Psoas muscle (tissue), 8 donors: ENCODE data around the gene BCL2L11. TPM values are rescaled to one million over a fixed set of nuclear protein-coding genes. Genes with fewer than 3 reads are reported as not detected.
A peak's percentile ranks its signal among the peaks of the same experiment; 100 is the strongest.
"Not testable (repeated sequence)": the region's sequence is repeated elsewhere in the genome, so short reads cannot be mapped to it uniquely, and the experiment has no call there.

Source experiments
- ATAC-seq, 4 donors: fragments of 200-7000 bp; cut with Tn5 transposase; one replicate each; pipeline ENCODE4 v1.9.1; 2020; ENCODE audit warnings: moderate library complexity in 3 of 4, mild to moderate bottlenecking in 2 of 4
- DNase-seq, 2 donors: peaks; one replicate each; pipeline ENCODE4 v3.0.0-alpha.2; 2020
- H3K27ac ChIP-seq: fragments of 200-600 bp; one replicate; pipeline ENCODE4 v1.8.0; 2022
- H3K27me3 ChIP-seq, 3 donors: fragments of 200-600 bp in 1 of 3; one replicate each; pipeline versions ENCODE4 v1.6.1 to v1.8.0; 2013 to 2022; ENCODE audit warnings: low read length in 2 of 3, mild to moderate bottlenecking in 2 of 3, moderate library complexity in 1 of 3; ENCODE audit not compliant: insufficient read depth in 3 of 3
- H3K36me3 ChIP-seq, 2 donors: fragments of 200-600 bp in 1 of 2; one replicate each; pipeline versions ENCODE4 v1.6.1 to v1.8.0; 2013 to 2022; ENCODE audit warnings: low read depth in 1 of 2, mild to moderate bottlenecking in 1 of 2, moderate library complexity in 1 of 2; ENCODE audit not compliant: insufficient read depth in 1 of 2
- H3K4me1 ChIP-seq: fragments of 200-600 bp; one replicate; pipeline ENCODE4 v1.8.0; 2022
- H3K4me3 ChIP-seq: fragments of 200-600 bp; one replicate; pipeline ENCODE4 v1.8.0; 2022; ENCODE audit warnings: mild to moderate bottlenecking
- H3K9me3 ChIP-seq: fragments of 200-600 bp; one replicate; pipeline ENCODE4 v1.8.0; 2022
- WGBS, 3 donors: extraction: QIAGEN DNeasy Blood & Tissue Kit; methylation state at CpG; one replicate each; pipeline versions ENCODE4 v1.1.6 to v1.1.7; 2013; 5-methylcytosine and 5-hydroxymethylcytosine counted together
- intact Hi-C, 2 donors: fragments of 100-400 bp; cut with DNase I; formaldehyde crosslinking; loops; one replicate each; pipeline versions ENCODE4 v1.11.0 to v1.14.2; 2022
- long read RNA-seq, 2 donors: library from polyadenylated mRNA; unstranded; transcript quantifications; one replicate each; pipeline ENCODE4 v2.0.0, GENCODE V29; 2021
- polyA plus RNA-seq, 3 donors: library from polyadenylated mRNA; stranded (reverse); fragments of 200-250 nt; gene quantifications; one replicate each; pipeline ENCODE4 v1.2.3, GENCODE V29; 2013
- total RNA-seq, 4 donors: library from RNA; stranded (reverse); fragmentation: NEBNext Ultra II Directional in 2 of 4; extraction: Animal tissue kit (Norgen Biotek cat#: 25700) in 2 of 4; gene quantifications; one replicate each; pipeline versions ENCODE4 v1.2.1 to v1.2.4, GENCODE V29; 2021 to 2023
- TF ChIP-seq, protein P1 (sequence below): fragments of 200-600 bp; IDR thresholded peaks from one replicate; pipeline ENCODE4 v1.8.0; 2022; ENCODE audit warnings: antibody characterized with exemption
- donor health status: healthy with polysubstance abuse.
- donor health status: DM: no; HTN: no; CAD: no; lungs with moderate emphysema.
- donor health status: Bipolar disorder and iron deficiency.
- donor health status: healthy.
- donor health status: DM: yes; HTN: yes; CAD: no.
- donor health status: DM: no; HTN: no; CAD: no.
- donor health status: DM: no; HTN: no; CAD: no.
- donor health status: DM: yes; HTN: yes; CAD: no.

Gene BCL2L11, protein sequence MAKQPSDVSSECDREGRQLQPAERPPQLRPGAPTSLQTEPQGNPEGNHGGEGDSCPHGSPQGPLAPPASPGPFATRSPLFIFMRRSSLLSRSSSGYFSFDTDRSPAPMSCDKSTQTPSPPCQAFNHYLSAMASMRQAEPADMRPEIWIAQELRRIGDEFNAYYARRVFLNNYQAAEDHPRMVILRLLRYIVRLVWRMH
- total RNA-seq: 10 to 100 TPM in 2 of 4 donors, 1 to 10 TPM in 2; 8.2 to 25.4 (median 11.7) TPM
- 1 to 10 TPM; 2.5 to 7.4 (median 4.6) TPM for polyA plus RNA-seq
- long read RNA-seq, donor 1, partial matches to known transcripts: 0 of 5 reads
- long read RNA-seq, donor 1, other reads (novel, unspliced or antisense): 5 of 5 reads
- long read RNA-seq, donor 2, full-length matches to known transcripts: 1 of 3 reads
- long read RNA-seq, donor 2, partial matches to known transcripts: 0 of 3 reads
- long read RNA-seq, donor 2, other reads (novel, unspliced or antisense): 2 of 3 reads

DNA sequence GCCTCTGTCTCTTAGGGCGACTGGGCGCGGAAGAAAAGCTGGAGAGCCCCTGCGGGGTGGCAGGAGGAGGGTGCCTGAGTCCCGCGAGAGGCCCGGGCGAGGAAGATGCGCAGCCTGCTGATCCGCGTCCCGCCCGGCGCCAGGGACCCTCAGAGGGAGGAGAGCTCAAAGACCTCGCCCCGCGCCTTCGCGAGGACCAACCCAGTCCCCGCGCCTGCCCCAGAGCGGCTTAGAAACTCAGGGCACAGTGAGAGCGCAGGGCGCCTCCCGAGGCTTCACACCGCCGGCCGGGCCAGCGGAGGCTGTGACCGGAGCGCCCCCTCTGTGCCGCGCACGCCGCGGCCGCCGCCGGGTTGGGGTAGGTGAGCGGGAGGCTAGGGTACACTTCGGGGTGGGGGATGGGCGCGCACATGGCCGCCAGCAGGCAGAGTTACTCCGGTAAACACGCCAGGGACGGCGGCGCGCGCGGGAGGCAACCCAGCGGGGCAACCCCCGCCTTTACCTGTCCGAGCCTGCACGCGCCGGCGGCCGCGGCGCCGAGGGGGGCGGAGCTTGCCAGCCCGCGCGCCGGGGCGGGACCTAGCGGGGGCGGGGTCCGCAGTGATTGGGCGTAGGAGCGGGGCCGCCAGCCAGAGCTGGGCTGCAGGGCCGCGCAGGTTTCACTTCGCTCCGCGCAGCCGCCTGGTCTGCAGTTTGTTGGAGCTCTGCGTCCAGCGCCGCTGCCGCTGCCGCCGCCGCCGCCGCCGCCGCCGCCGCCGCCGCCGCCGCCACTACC, at the start of gene BCL2L11:
BCL2L11 (plus strand) TSS at position 662 of the 775 bp plus-strand sequence. CDS start 2,832 bp downstream, outside the sequence.
- Histone ChIP-seq H3K4me3 (peak within 1 kb of the TSS; percentile 84), H3K9me3 (no peaks in the 10 kb centered on the region), H3K36me3 (peaks cover 0 to 18% of the 10 kb centered on the region in 2 donors), H3K27me3 (peaks cover 0 to 4% (median 0%) of the 10 kb centered on the region in 3 donors), H3K4me1 (peaks cover 19% of the 10 kb centered on the region), H3K27ac (peak within 1 kb of the TSS; percentile 93)
- intact Hi-C loops: loop anchor here in 1 of 2 donors (10.0 kb wide), 1 partner anchor 306 kb away; no protein-coding TSS in a partner anchor
- WGBS, 3 donors: 1 to 4% (median 2%) methylated on average over 44 to 98 of the region's 98 CpGs
- ATAC-seq (peak; percentile 76 to 86 (median 84)), DNase-seq (peak; percentile 90 to 96)
- TF ChIP-seq, protein P1, sequence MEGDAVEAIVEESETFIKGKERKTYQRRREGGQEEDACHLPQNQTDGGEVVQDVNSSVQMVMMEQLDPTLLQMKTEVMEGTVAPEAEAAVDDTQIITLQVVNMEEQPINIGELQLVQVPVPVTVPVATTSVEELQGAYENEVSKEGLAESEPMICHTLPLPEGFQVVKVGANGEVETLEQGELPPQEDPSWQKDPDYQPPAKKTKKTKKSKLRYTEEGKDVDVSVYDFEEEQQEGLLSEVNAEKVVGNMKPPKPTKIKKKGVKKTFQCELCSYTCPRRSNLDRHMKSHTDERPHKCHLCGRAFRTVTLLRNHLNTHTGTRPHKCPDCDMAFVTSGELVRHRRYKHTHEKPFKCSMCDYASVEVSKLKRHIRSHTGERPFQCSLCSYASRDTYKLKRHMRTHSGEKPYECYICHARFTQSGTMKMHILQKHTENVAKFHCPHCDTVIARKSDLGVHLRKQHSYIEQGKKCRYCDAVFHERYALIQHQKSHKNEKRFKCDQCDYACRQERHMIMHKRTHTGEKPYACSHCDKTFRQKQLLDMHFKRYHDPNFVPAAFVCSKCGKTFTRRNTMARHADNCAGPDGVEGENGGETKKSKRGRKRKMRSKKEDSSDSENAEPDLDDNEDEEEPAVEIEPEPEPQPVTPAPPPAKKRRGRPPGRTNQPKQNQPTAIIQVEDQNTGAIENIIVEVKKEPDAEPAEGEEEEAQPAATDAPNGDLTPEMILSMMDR: no peak

DNA sequence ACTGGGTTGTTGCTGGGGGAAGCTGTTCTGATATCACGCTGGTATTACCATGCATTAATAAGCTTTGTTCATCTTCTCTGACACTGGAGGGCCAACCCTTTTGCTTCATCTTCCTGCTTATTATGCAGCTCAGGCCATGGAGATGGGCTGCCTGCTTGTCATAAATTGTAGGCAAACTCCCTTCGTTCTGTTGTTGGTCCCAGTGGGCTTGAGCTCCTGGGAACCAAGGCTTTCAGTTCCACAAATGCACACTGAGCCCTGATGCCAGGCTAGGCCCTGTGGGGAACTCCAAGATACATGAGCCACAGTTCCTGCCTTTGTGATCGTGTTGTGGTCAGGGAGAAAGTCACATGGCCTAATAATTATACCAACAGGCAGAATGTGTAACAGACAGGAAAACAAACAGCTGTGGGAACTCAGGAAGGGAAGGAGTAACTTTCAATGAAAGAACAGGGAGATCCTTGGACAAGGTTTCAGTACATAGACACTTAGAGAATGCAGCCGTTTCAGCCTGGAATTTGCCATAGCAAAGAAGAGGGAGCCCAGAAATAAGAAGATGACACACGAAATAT, 49.0 kb upstream of the BCL2L11 start:
- TF ChIP-seq, protein P1: no peak
- DNase-seq: no peak
- Histone ChIP-seq H3K27ac (peak overlapping the region; percentile 40), H3K9me3 (peaks cover 7% of the 10 kb centered on the region), H3K36me3 (no peaks in the 10 kb centered on the region), H3K27me3 (no peaks in the 10 kb centered on the region), H3K4me1 (peaks cover 4% of the 10 kb centered on the region), H3K4me3 (no peak overlapping the region)
- peak; percentile 29 to 63 (median 52) for ATAC-seq
- 21 to 36% (median 22%) methylated on average over 5 of the region's 5 CpGs for WGBS, 3 donors
- intact Hi-C loops: no loop called here

DNA sequence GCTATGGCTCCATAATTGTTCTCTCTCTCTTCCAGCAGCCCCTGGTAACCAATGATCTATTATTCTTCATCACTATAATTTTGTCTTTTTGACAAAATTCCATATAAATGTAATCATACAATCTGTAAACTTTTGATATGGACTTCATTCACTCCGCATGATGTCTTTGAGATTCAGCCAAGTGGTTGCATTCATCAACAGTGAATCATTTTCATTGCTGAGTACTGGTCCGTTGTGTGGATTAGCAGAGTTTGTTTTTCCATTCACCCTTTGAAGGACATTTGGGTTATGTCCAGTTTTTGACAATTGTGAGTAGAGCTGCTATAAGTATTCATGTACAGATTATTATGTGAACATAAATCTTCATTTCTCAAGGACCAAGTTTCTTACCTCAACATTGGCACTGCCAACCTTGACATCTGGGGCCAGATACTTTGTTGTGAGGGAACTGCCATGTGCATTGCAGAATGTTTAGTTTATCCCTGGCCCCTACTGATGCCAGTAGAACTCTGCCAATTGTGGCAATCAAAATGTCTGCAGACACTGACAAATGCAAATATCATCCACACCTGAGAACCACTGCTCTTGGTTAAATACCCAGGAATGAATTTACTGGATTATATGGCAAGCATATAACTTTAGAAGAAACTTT, 48.4 kb upstream of the BCL2L11 start:
- Histone ChIP-seq H3K4me3 (no peak overlapping the region), H3K4me1 (peaks cover 4% of the 10 kb centered on the region), H3K27ac (peak overlapping the region; percentile 40), H3K27me3 (no peaks in the 10 kb centered on the region), H3K36me3 (no peaks in the 10 kb centered on the region), H3K9me3 (peaks cover 7% of the 10 kb centered on the region)
- intact Hi-C loops: no loop called here
- 9 to 13% (median 11%) methylated on average over 2 of the region's 2 CpGs for WGBS, 3 donors
- DNase-seq (no peak), ATAC-seq (peak in 3 of 4 donors; percentile 43 to 72 (median 47))
- TF ChIP-seq, protein P1: no peak

DNA sequence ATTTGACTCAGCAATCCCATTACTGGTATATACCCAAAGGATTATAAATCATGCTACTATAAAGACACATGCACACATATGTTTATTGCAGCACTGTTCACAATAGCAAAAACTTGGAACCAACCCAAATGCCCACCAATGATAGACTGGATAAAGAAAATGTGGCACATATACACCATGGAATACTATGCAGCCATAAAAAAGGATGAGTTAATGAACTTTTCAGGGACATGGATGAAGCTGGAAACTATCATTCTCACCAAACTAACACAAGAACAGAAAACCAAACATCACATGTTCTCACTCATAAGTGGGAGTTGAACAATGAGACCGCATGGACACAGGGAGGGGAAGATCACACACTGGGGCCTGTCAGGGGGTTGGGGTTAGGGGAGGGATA, 38.1 kb upstream of the BCL2L11 start:
- WGBS, 3 donors: 0 to 6% (median 0%) methylated on average over 1 of the region's 1 CpG
- H3K4me3 ChIP-seq, intact Hi-C loops, H3K9me3 ChIP-seq, H3K36me3 ChIP-seq, ATAC-seq, H3K4me1 ChIP-seq, DNase-seq, H3K27ac ChIP-seq, H3K27me3 ChIP-seq: not testable (repeated sequence)
